Kidney (tissue), 14 donors: ENCODE results near the gene THAP11. TPM values are rescaled to one million over a fixed set of nuclear protein-coding genes. Genes with fewer than 3 reads are reported as not detected.

Experiments used
- DNase-seq, 5 donors: peaks; one replicate each; pipeline ENCODE4 v3.0.0-alpha.2; 2013 to 2020
- FAIRE-seq: peaks from 2 replicates; lab custom pipeline; 2012; peaks lifted over from hg19 to GRCh38; lab: Jason Lieb, UNC
- H3K27ac ChIP-seq, 2 donors: one replicate each; pipeline ENCODE4 v1.7.0; 2013; ENCODE audit warnings: low read depth in 2 of 2, low read length in 2 of 2, inconsistent platforms in 1 of 2
- H3K27me3 ChIP-seq: one replicate; pipeline ENCODE4 v1.7.1; 2013; ENCODE audit warnings: low read length, inconsistent platforms; ENCODE audit not compliant: control insufficient read depth, insufficient read depth
- H3K36me3 ChIP-seq, 3 donors: one replicate each; pipeline versions ENCODE4 v1.7.0 to v1.7.1; 2013; ENCODE audit warnings: low read length in 3 of 3, control low read depth in 1 of 3, inconsistent platforms in 1 of 3; ENCODE audit not compliant: insufficient read depth in 3 of 3, control insufficient read depth in 2 of 3
- H3K4me1 ChIP-seq, 3 donors: one replicate each; pipeline versions ENCODE4 v1.7.0 to v1.7.1; 2013; ENCODE audit warnings: low read length in 3 of 3, inconsistent platforms in 1 of 3, low read depth in 1 of 3; ENCODE audit not compliant: control insufficient read depth in 2 of 3, insufficient read depth in 2 of 3
- H3K4me3 ChIP-seq, 3 donors: one replicate each; pipeline versions ENCODE4 v1.7.0 to v1.8.1; 2013; ENCODE audit warnings: low read length in 3 of 3, control low read depth in 1 of 3, inconsistent platforms in 1 of 3
- H3K9ac ChIP-seq, 3 donors: one replicate each; pipeline versions ENCODE4 v1.7.0 to v1.7.1; 2013; ENCODE audit warnings: low read length in 3 of 3, control low read depth in 1 of 3, inconsistent platforms in 1 of 3
- H3K9me3 ChIP-seq, 3 donors: one replicate each; pipeline versions ENCODE4 v1.7.0 to v1.7.1; 2013; ENCODE audit warnings: low read length in 3 of 3, control low read depth in 1 of 3, inconsistent platforms in 1 of 3; ENCODE audit not compliant: control insufficient read depth in 2 of 3, insufficient read depth in 1 of 3
- CTCF ChIP-seq: IDR thresholded peaks from 3 replicates; pipeline ENCODE4 v1.5.1; 2012; ENCODE audit warnings: mild to moderate bottlenecking, moderate library complexity, borderline replicate concordance; ENCODE audit not compliant: insufficient read depth; ENCODE audit errors: extremely low read depth
- intact Hi-C: fragments of 100-400 bp; cut with DNase I; formaldehyde crosslinking; loops from one replicate; pipeline ENCODE4 v1.11.1; 2022
- polyA plus RNA-seq: library from polyadenylated mRNA; stranded (reverse); fragments of 350-450 nt; fragmentation: Illumina TruSeq; extraction: RNeasy Lipid Tissue Mini Kit (QIAGEN cat#74804); gene quantifications from one replicate; pipeline ENCODE4 v1.2.3, GENCODE V29; 2014; ENCODE audit warnings: low read depth, low replicate concordance; ENCODE audit not compliant: insufficient read depth
- total RNA-seq: library from RNA; stranded (reverse); fragmentation: NEBNext Ultra II Directional; extraction: Animal tissue kit (Norgen Biotek cat#: 25700); gene quantifications from one replicate; pipeline ENCODE4 v1.2.1, GENCODE V29; 2021
- donor health status: control.
- donor health status: control.
- donor health status: control.
- donor health status: control.
- donor health status: control.
- donor health status: DM: yes; HTN: yes; CAD: no.
- donor health status: Normal renal cell carcinoma (clear cell type).

The THAP11 gene
- total and polyA plus RNA-seq, 2 donors from 2014 or later, result 21.4 to 27.0 TPM

- no peak for DNase-seq
- intact Hi-C loops, result no loop called here
- Histone ChIP-seq H3K9me3 (no peaks in the 10 kb centered on the region), H3K4me1 (peaks cover 0 to 30% (median 11%) of the 10 kb centered on the region in 3 donors), H3K36me3 (peaks cover 8 to 15% (median 12%) of the 10 kb centered on the region in 3 donors), H3K27me3 (no peaks in the 10 kb centered on the region), H3K9ac (peak overlapping the region in 2 of 3 donors; percentile 67 to 94), H3K27ac (peak overlapping the region; percentile 38 to 70), H3K4me3 (peak overlapping the region in 2 of 3 donors; percentile 88 to 91)
- no peak for TF ChIP-seq CTCF
- FAIRE-seq, result no peak
Measured at GRCh38 chr16:67872131-67872630, 30.1 kb downstream of the THAP11 start.

GRCh38 chr16:67872631-67873434 is 30.7 kb downstream of the THAP11 start, which contains the start of gene EDC4:
Gene EDC4 (plus strand): TSS chr16:67873052. CDS start chr16:67873262, 210 bp downstream.
- intact Hi-C loops, result no loop called here
- FAIRE-seq (no peak), DNase-seq (peak; percentile 74 to 95 (median 83))
- Histone ChIP-seq H3K9ac (peak within 1 kb of the TSS; percentile 28 to 94 (median 67)), H3K4me1 (peaks cover 0 to 30% (median 11%) of the 10 kb centered on the region in 3 donors), H3K36me3 (peaks cover 6 to 20% (median 18%) of the 10 kb centered on the region in 3 donors), H3K4me3 (peak within 1 kb of the TSS; percentile 60 to 91 (median 88)), H3K27me3 (no peaks in the 10 kb centered on the region), H3K27ac (peak within 1 kb of the TSS; percentile 38 to 70), H3K9me3 (no peaks in the 10 kb centered on the region)
- no peak for TF ChIP-seq CTCF

GRCh38 chr16:67873435-67874370 is 31.6 kb downstream of the THAP11 start:
- Histone ChIP-seq H3K36me3 (peaks cover 6 to 27% (median 26%) of the 10 kb centered on the region in 3 donors), H3K4me3 (peak overlapping the region; percentile 60 to 91 (median 88)), H3K9ac (peak overlapping the region; percentile 26 to 94 (median 61)), H3K4me1 (peaks cover 0 to 30% (median 11%) of the 10 kb centered on the region in 3 donors), H3K9me3 (no peaks in the 10 kb centered on the region), H3K27ac (peak overlapping the region in 1 of 2 donors; percentile 38), H3K27me3 (no peaks in the 10 kb centered on the region)
- FAIRE-seq, result no peak
- DNase-seq, result peak in 1 of 5 donors; percentile 13
- no peak for TF ChIP-seq CTCF
- intact Hi-C loops, result no loop called here
